Activated effector memory CD4-positive, alpha-beta T cell treated with Interleukin-2 at 50 U/mL for 16 hours (primary cell): ENCODE measurements around the gene PRRC2B.
"Not testable (repeated sequence)": the region's sequence is repeated elsewhere in the genome, so short reads cannot be mapped to it uniquely, and the experiment has no call there.

Experiments
- DNase-seq: peaks from one replicate; pipeline ENCODE4 v3.0.0-alpha.2; 2020

The PRRC2B gene

DNA sequence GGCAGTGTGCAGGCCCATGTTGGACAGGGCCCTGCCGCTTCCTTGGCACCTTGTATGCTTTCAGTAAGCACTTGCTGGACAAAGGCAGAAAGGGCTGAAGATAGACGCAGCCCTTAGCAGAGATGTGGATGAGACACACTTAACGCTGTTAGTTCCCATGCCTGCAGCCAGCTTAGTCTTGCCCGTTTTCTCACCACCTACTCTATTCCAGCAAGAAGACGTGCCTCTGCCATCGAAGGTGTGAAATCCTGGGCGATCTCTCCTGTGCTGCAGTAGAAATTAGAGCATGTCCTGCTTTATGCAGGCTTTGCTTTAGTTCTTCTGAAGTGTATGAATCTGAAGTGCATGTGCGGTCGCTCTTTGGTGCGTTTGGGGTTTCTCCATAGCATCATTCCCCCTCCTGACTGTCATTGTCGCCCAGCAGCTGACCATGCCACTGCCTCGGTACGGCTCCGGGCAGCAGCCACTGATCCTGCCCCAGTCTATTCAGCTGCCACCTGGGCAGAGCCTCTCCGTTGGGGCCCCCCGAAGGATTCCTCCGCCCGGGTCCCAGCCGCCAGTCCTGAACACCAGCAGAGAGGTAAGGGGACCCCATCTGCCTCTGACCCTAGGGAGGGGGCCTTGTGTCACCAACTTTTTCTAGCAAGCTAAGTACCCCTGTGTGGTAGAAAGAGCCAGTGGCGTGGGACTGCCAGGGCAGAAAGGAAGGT, 97.3 kb downstream of the PRRC2B start:
- no peak for DNase-seq

DNA sequence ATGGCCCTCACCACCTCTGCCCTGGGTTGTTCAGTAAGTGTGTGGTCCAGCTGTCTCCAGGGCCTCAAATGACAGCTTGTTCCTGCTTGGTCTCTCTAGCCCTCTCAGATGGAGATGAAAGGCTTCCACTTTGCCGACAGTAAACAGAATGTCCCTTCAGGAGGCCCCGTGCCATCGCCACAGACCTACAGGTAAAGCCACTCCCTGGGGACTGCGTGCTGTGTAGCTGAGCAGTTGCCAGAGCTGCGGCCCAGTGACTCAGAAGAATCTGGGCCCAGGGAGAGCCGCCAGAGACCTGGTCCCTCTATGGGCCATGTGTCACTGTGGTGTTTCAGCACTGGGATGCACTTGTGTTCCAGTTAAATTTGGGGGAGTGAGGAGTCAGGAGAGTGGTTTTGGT, 98.2 kb downstream of the PRRC2B start:
- DNase-seq: no peak

GRCh38 chr9:131494296-131494870, 100.5 kb downstream of the PRRC2B start:
- DNase-seq: no peak

DNA sequence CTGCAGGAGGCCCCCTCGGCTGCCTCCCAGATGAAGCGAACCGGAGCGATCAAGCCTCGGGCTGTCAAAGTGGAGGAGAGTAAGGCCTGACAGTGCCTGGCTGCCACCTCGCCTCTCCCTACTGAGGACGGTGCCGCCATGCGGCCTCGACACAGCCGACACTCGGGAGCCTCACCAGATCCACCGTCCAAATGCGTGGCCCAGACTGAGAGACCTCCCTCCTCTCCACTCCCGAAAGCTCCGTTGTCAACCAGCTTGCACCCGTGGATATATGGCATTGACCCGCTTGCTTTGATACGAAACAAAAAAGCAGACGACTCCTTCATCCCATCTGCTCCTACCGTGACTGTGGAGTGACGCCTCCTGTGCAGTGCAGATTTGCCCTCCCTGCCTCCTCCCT, 101.9 kb downstream of the PRRC2B start:
- no peak for DNase-seq

DNA sequence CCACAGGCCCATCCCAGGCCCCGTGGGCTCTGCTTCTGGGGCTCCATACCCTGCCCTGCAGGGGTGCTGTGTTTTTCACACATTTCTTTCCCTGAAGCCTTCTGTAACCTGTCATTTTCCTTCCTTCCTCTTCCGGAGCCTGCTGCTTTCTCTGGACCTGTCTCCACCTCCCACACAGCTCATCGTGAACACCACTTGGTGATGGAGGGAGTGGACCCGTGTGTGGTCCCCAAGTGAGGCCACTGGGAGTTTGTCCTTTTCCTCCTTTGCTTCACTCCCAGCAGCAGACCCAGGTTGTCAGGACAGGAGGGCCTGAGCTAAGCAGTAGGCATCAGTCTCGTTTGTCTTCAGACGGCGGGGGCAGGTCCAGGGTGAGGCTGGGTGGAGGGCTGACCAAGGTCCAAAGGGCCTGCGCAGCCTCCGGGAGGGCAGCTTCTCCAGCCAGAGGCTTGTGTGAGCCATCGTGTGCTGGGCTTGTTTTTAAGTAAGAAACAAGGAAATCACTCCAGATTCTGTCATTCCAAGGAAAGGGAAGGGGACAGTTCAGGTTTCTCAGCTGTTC, 103.0 kb downstream of the PRRC2B start:
- DNase-seq: no peak

- no peak for DNase-seq
Observed at GRCh38 chr9:131499254-131499767, 105.4 kb downstream of the PRRC2B start.

DNA sequence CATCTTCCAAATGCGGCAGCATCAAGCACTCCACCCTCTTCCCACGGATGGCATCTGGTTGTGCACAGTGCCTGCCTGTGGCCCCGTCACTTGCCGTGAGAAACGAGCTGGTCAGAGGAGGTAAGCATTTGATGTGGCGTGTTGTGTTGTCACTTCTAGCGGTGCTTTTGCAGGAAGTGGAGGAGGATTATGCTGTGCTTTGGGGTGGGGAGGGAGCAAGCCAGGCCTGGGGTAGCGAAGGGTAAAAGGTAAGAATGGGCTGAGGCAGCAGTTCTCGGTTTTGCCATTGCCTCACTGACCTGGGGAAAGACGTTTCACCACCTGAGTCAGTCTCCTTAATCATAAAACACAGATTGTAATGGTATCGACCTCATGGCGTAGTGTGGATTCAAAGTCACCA, 106.5 kb downstream of the PRRC2B start:
- peak; percentile 72 for DNase-seq

DNA sequence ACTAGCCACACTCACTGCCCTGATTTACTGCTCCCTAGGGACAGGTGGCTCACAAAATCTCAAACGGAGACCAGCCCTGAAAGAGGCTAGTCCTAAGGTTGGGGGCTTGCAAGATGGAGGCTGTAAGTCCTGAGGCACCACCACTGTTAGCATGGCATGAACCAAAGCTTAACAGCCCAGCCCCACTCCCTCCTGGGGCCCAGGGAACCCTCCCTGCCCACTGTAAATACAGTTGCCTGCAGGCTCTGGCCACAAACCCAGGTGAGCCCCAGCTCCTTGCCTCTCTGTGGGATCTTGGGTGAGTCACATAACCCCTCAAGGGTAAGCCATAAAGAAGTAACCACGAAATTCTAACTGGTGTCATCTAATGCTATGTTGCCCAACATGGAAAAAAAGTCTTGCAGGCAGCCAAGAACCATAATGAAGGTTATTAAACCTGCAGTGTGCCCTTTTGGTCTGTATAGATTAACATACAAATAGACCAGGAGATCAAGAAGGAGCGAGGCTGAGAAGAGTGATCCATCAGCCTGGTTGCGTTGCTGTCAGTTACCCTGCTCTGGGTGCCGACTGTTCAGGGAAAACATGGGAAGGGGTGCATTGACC, 107.2 kb downstream of the PRRC2B start:
- peak; percentile 55 for DNase-seq

DNA sequence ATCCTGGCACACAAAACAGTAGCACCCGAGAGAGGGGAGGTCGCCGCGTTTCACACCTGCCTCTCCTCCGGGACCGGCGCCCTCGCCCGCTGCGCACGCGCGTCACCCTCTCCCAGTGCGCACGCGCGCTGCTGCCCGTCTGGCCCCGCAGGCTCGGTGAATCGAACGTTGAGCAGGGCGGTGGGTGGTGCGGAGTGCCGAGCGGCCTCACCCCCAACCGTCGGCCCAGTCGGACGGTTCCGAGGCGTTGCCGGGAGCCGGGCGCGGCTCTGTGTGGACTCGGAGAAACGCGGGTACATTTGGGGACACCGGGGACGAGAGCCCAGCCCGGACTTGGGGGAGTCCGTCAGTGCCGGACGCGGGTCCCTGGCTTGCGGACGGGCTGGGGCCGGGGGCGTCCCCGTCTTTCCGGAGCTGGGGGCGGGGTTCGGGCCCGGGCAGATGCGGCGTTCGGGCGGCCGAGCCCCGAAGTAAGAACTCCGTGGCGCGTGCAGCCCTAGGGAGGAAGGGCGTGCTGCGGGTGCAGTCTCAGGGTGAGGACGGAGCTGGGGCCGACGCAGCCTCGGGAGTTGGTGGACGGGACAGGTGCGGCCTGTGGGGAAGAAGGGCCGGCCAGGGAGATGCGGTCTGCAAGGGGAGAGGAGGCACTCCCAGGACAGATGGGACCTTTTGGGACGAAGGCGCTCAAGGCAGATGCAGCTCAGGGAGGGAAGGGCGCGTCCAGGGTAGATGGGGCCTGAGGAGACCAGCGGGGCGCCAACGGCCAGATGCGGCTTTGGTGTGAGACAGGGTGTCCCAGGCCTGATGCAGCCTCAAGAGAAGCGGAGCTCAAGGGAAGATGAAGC, 109.1 kb downstream of the PRRC2B start, which contains the start of gene POMT1:
Gene POMT1, plus strand, starts transcription at position 138 of the 845 bp plus-strand sequence. CDS start 1,301 bp downstream, outside the sequence.
- peak; percentile 87 for DNase-seq

GRCh38 chr9:131503626-131504465, 110.0 kb downstream of the PRRC2B start:
- DNase-seq: peak; percentile 46

DNA sequence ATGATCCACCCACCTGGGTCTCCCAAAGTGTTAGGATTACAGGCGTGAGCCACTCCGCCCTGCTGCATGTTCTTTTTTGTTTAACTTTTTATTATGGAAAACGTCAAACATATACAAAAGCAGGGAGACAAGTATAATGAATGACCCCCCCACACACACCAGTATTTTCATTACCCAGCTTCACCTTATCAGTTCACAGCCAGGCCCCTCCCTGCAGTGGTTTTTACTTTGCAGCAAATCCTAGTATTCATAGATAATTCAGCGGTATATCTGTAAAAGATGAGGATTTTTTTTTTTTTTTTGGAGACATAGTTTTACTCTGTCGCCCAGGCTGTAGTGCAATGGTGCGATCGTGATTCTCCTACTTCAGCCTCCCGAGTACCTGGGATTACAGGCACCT, 111.1 kb downstream of the PRRC2B start:
- no peak for DNase-seq

DNA sequence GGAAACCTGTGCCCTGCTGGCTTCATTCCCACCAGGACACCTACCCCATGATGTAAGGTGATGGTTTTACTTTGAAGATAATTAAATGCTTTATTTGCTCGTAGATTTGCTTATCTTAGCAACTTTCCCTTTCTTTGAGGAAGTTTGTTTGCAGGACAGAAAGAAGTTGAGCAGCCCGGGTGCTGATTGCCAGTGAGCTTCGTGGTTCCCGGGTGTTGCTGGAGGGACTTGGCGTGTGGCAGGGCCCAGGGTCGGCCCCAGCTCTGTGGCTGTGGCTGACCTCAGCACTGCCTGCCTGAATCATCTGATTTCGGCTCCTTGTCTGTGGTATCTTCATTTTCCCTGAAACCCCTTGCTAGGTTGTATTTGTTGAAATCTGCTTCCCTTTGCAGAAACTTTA, 117.5 kb downstream of the PRRC2B start:
- DNase-seq: no peak

DNA sequence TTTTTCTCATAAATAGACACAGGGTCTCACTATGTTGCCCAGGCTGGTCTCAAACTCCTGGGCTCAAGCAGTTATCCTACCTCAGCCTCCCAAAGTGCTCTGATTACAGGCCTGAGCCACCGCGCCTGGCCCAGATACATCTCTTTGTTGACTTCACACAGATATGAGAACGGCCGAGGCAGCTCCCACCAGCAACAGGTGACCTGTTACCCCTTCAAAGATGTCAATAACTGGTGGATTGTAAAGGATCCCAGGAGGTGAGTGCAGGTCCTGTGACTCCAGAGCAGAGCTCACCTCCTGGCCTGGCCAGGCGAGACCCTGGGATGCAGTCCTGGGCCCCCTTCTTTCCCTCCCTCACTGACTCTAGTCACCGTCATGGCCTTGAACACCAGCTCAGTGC, 118.0 kb downstream of the PRRC2B start:
- no peak for DNase-seq

DNA sequence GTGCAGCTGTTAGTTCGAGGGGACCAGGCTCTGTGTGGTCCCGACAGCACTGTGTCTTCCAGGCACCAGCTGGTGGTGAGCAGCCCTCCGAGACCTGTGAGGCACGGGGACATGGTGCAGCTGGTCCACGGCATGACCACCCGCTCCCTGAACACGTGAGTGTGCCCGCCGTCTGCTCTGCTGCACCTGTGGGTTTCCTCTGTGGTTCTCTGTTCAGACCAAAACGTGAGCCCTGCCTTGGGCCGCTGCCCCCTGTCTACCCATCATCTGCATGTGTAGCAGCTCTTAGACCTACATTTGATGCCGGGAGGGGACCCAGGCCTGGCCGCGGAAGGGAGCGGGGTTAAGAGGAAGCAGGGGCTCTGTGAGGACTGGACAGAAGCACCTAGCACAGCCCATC, 119.3 kb downstream of the PRRC2B start:
- DNase-seq: no peak

- not testable (repeated sequence) for DNase-seq
Observed at GRCh38 chr9:131515559-131516031, 121.7 kb downstream of the PRRC2B start.

DNA sequence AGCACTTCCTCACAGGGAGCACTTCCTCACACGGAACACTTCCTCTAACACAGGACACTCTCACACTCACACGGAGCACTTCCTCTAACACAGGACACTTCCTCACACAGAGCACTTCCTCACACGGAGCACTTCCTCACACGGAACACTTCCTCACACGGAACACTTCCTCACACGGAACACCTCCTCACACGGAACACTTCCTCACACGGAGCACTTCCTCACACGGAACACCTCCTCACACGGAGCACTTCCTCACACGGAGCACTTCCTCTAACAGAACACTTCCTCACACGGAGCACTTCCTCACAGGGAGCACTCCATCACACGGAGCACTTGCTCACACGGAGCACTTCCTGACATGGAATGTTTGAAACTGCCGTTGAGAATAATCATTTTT, 122.2 kb downstream of the PRRC2B start:
- no peak for DNase-seq

GRCh38 chr9:131516930-131517329, 123.0 kb downstream of the PRRC2B start:
- DNase-seq: no peak

GRCh38 chr9:131517761-131518190, 123.9 kb downstream of the PRRC2B start:
- DNase-seq: no peak

GRCh38 chr9:131518553-131518952, 124.7 kb downstream of the PRRC2B start:
- DNase-seq: no peak

DNA sequence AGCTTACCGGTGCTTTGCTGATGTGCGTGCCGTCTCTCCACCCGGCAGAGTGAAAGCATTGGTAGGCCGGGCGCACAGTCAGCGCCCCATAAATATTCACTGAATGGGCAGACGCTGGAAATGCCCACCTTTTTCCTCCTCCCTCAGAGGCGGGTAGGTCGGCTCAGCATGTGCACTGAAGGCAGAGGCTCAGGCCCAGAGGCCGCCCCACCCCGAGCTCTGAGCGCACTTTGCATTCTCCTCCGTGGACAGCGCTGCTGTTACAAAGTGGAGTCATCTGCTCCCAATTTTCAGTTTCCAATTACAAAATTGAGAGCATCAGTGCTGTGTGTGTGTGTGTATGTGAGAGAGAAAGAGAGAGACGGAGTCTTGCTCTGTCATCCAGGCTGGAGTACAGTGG, 126.6 kb downstream of the PRRC2B start:
- DNase-seq: no peak

- DNase-seq: no peak
Observed at GRCh38 chr9:131521203-131521602, 127.3 kb downstream of the PRRC2B start.

- no peak for DNase-seq
Observed at GRCh38 chr9:131521822-131522221, 127.9 kb downstream of the PRRC2B start.
